GM18505 (cell line): ENCODE results near the gene VGF.

Experiments used
- ATAC-seq: cut with Tn5 transposase; IDR thresholded peaks from one replicate; pipeline ENCODE4 v1.9.1; 2021; ENCODE audit not compliant: unreplicated experiment
- POLR2A ChIP-seq: IDR thresholded peaks from 4 replicates; pipeline ENCODE4 v1.6.1; 2011; ENCODE audit warnings: borderline replicate concordance; ENCODE audit not compliant: insufficient read depth, insufficient read length; ENCODE audit errors: extremely low read depth

VGF gene

DNA sequence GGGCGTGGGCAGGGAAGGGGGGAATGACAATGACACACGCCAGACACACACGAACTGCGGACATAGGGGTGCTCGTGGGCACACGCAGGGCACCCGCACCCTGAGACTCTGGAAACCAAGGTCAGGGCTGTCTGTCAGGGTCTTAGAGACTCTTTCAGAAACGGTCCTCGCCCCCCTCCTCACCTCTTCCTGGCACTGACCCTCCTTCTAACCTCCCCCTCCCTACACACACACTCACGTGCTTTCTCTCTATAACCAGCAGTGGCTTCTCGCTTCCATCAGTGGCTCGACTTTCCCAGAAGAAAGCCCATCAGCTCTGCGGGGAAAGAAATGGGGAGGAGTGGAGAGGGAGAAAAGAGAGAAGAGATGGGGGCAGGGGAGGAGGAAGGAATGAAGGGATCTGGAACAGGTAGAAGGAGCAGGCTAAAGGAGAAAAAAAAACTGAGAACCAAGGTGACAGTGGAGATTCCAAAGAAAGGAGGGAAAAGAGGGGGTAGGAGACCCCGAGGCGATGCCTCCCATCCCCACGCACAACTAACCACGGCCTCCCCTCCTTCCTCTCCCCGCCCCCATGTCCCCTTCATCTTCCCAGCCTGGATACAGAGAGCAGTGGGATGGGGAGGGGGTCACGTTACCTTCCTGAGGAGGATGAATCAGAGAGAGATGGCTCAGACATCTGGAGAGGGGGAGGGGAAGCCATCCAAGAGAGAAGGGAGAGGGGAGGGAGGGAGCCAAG is 1.7 kb upstream of the VGF start:
- TF ChIP-seq POLR2A, result no peak
- no peak for ATAC-seq

DNA sequence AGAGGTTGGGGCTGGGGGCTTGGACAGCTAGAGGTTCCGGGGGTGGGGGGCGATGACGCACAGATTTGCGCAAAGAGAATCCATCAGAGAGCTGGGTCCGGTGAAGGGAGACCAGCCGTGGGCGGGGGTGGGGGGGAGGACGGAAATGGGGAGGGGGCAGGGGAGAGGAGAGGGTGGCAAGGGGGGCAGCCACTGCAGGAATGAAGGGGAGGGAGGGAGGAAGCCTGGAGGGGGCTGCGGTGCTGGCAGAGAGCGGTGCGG is 1.2 kb upstream of the VGF start:
- no peak for TF ChIP-seq POLR2A
- ATAC-seq, result no peak

DNA sequence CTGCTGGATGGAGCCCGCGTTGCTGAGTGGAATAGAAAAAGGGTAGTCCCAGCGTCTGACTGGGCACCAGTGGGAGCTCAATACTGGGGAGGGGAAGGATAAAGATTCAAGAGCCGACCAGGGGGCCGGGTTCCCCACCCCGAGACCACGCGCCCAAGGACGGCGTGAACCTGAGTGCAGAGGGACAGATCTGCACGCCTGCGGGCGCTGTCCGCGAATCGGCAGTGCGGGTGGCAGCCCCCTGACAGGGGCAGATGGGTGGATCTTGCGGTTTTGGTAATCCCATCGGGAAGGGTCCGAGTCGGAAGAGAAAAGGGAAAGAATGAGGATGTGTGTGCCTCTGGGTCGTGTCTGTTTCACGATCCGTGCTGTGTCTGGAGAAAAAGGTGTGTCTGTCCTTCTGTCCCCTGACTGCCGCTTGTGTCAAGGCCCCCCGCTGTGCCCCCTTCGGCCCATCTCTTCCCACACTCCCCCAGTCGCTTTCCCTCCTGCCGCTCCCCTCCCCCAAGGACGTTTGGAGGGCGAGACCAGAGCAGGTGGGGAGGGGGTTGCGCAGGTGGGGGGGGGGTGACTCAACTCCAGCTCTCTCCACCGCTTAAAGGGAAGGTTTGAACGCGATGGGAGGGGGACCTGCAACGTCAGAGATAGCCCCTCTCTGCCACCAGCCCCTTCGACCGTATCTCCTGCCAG is 734 bp upstream of the VGF start:
- ATAC-seq, result no peak
- TF ChIP-seq POLR2A, result no peak

- ATAC-seq, result no peak
- no peak for TF ChIP-seq POLR2A
These were observed 1.1 kb downstream of the VGF start for GRCh38 chr7:101164071-101164840.

DNA sequence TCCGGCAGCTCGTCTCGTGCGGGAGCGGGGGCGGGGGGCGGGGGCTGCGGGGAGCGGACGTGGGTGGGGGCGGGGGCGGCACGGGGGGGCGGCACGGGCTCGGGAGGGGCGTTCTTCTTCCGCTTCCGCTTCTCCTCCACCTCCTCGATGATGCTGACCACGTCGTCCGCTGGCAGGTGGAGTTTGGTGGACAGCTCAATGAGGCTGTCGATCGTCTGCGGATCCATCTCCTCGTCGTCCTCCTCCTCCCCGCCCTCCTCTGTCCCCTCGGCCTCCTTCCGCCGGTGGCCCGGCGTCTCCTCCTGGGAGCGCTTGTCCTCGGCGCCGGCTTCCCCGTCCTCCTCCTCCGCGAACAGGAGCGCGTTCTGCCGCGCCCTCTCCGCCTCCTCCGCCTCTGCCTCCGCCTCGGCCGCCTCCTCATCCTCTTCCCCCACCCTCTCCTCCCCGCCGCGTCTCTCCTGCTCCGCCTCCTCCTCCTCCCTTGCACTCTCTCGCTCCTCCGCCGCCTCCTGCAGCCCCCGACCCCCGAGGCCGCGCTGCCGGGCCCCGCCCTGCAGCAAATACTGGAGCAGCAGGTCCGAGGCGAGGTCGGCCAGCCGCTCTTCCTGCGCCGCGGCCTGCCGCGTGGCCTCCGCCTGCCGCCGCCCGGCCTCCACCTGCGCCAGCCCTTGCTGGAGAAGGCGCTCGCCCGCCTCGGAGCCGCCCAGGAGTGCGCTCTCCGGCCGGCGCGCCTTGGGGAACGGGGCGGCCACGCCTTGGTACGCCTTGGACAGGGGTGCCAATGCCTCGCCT is 1.9 kb downstream of the VGF start:
- no peak for TF ChIP-seq POLR2A
- ATAC-seq, result no peak

DNA sequence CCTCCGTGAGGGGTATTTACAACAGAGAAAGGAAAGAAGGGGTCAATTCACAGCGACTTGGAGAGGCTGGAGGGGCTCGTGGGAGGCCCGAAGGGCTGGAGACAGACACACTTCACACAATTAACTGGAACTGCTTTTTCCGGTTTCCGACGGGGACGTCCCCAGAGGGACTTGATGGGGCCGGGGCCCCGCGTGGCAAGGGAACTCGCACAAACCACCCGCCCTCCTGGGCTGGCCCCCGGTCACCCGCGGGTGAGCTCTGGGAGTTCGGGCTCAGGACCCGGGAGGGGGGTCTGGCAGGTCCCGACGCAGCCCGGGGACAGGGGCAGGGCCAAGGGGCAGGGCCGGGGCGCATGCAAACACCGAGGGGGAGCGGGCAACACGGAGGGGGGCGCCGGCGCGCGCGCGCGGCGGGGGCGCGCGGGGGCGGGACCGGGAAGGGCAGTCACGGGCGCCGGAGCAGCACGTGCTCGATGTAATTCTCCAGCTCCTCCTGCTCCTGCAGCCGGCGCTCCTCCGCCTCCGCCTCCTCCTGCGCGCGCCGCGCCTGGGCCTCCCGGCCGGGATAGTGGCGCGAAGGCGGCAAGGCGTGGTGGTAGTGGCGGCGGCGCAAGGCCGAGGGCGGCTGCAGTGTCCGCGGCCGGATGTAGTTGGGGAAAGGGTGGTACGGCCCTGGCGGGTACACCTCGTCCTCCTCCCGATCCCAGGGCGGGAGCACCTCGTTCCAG is 2.7 kb downstream of the VGF start:
- ATAC-seq, result no peak
- TF ChIP-seq POLR2A, result no peak

- no peak for ATAC-seq
These were observed 3.5 kb downstream of the VGF start for GRCh38 chr7:101161692-101162471.

GRCh38 chr7:101160910-101161309 is 4.5 kb downstream of the VGF start:
- TF ChIP-seq POLR2A, result no peak
- ATAC-seq, result no peak

More at GRCh38 chr7:101161692-101162471, 3.5 kb downstream of the VGF start:
- TF ChIP-seq POLR2A, result no peak

GRCh38 chr7:101159696-101160674 is 5.4 kb downstream of the VGF start:
- no peak for ATAC-seq
- no peak for TF ChIP-seq POLR2A

GRCh38 chr7:101156866-101157589 is 8.3 kb downstream of the VGF start:
- TF ChIP-seq POLR2A, result no peak
- no peak for ATAC-seq
